ENCODE results near the gene WDFY4. TPM values are rescaled to one million over a fixed set of nuclear protein-coding genes. Genes with fewer than 3 reads are reported as not detected.

WDFY4 gene
- total RNA-seq, 1 donor from 2014 or later = 10.1 TPM

DNA sequence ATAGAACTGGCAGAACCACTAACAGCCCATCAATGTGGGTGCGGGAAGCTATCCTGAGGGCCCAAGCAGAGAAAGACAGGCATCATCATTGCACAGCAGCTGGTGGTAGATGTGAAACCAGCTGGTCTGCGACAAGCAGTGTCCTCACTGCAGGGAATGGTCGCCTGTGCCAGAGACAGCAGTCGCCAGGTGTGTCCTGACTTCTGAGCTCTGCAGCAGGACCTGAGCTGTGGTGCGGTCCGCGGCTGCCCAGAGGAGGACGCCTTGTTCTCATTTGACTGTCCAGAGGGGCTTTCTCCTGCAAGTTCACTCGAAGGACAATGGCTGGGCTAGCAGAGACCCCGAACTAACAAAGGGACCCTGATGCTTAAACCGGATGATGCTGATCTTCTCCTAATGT lies 157.6 kb downstream of the WDFY4 start:
- no peak for DNase-seq (ENCODE audit: low spot score)

DNA sequence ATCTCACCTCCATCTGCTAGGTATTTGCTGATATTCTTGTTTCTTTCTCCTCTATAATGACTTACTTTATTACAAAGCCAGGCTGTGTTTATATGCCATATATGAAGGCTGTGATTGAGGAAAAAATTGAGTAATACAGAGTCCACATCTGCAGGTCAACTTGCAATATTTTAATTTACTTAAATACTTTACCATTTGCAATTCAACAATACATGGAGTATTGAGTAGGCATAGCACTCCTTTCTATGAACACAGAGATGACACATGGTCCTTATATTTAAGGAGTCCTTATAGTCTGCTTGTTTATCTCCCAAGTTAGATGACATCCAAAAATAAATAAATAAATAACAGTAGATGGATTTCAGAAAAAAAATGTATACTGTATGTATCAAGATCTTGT lies 158.5 kb downstream of the WDFY4 start:
- no peak for DNase-seq (ENCODE audit: low spot score)

DNA sequence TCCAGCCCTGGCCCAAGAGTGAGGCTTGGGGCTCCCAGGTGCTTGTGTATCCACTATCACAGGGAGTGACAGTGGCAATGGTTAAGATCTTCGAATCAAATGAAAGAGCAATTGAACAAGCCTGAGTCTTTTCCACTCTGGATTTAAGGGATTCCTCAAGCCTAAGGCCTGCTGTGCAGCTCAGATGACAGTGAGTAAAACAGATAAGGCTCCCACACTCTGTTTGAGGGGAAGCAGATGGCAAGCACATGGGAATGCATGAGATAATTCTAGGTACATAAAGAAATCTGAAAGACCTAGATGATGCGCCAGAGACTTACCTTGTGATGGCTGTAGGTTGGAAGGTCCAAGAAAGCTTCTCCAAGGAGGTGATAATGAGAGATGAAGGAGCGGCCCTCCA lies 159.9 kb downstream of the WDFY4 start:
- DNase-seq (ENCODE audit: low spot score) = no peak

DNA sequence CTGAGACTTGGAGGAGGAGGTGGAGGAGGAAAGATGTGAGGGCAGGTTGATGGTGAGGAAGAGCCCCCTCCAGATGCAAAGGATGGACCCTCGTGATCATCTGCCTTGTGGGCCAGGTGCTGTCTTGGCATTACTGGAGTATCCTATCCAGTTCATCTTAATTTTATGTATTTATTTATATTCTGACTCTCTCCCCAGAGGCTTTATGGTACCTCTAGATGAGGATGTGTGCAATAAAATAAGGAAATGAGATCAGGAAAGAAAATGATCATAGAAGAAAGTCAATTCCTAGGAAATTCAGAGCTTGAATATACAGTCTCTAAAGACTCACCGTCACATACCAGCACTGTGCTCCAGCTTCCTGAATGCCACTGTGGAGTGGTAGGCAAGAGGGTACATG lies 160.8 kb downstream of the WDFY4 start:
- no peak for DNase-seq (ENCODE audit: low spot score)

DNA sequence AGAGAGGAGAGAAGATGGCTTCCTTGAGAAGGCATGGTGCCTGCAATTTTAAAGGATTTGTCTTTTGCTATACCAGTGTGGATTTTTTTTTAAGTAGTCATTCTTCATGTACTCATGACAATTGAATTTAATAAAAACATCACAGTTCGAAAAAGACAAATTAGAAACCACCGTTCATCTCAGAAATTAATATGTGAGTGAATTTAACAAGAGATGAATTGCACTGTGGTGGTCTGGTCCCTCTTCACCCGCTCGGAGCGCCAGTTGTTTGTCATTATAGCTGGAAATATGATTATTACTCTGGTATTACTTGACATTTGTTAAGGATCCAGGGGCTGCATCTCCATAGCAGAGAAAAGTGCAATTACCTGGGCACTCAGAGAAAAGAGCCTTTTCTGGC lies 163.0 kb downstream of the WDFY4 start:
- DNase-seq (ENCODE audit: low spot score) = no peak

DNA sequence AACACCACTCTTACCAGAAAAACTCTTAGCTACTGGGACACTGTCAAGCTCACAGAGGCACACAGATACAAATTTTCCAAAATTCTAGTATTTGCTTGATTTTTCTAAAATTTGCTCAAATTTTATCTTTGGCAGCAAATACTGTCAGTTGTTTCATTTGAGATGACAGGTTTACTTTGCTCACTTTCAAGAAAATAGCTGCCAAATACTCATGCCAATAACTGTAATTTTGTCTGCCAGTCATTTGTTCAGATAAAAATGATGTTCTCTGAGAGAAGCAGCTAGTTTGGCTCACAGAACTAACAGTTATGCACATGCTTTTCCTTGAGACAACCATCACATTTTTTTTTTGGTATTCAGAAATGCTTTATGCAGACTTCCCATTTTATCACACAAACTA lies 172.2 kb downstream of the WDFY4 start:
- DNase-seq (ENCODE audit: low spot score) = no peak

DNA sequence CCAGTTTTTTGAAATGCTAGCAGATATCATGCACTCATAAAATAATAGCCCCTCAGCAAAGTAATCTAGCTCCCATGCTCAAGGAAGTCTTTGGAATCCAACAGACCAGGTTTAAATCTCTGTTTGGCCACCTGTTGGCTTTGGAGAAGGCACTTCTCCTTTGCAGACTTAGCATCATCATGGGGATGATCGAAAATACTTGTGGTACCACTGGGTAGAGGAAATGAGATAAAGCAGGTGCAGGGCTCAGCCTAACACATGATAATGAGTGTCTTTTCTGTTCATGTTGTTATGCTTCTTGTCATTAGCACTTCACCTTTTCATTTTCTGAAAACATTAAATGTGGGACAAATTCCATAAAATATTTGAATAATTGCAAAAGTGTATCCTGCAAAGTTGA lies 187.6 kb downstream of the WDFY4 start:
- no peak for DNase-seq (ENCODE audit: low spot score)

DNA sequence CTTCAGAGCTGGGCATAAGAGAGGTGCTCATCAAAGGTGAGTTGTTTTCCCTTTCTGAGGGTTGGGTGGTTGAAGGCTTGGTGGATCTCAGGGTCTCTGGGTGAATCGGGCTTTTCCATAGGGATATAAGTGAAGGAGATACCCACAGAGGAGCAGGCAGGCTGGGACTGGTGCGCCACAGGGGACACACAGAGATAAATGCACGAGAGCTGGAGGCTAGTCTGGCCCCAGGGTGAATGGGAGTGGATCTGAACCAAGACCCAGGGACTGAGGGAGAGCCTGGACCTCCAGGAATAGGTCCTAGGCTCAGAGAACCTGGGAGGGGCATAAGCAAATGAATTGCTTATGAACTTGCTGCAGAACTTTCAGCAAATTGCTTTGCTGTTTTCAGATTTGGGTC lies 193.4 kb downstream of the WDFY4 start:
- no peak for DNase-seq (ENCODE audit: low spot score)

DNA sequence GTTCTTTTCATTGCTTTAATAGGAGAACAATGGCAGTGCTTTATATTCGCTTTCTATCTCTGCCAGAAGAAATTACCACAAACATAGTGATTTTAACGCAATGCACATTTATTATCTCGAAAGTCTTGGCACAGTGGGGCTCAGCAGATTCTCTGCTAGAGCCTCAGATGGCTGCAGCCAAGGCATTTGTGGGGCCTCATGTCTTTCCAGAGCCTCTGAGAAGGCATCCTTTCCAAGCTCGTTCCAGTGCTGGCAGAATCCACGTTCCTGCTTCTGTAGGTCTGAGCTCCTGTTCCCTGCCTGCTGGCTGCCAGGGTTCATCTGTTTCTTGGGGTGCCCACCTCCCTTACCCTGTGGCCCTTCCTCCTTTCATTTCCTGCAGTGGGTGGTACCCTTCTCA lies 194.8 kb downstream of the WDFY4 start:
- no peak for DNase-seq (ENCODE audit: low spot score)

DNA sequence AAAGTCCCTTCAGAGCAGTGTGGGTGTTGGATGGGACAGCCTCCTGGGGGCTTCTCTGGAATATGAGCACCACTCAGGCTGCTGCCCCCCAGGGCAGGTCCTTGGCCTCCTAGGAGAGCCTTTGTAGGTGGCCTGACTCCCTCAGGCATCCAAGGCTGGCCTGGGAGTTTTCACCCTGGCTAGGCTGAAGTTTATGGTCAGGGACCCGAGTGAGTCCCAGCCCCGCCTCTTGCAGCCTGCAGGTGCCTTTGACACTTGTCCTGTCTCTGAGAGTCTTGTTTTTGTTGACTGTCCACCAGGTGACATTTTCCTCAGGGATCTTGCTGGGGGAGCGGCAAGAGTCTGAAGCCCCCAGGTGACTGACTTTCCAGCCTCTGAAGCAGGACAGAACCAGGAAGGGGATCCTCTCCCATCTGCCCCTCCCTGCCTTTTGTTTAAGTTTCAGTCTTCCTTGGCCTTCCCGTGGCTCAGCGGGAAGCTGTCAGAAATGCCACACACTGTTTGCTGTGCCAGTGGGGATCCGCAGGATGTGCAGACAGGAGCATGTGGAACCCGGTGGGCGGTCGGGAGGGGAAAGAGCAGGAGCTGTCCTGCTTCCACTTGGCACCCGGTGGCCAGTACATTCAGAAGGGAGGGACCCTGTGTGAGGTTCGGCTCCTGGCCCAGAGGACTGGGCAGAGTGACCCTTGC lies 195.5 kb downstream of the WDFY4 start:
- no peak for DNase-seq (ENCODE audit: low spot score)

DNA sequence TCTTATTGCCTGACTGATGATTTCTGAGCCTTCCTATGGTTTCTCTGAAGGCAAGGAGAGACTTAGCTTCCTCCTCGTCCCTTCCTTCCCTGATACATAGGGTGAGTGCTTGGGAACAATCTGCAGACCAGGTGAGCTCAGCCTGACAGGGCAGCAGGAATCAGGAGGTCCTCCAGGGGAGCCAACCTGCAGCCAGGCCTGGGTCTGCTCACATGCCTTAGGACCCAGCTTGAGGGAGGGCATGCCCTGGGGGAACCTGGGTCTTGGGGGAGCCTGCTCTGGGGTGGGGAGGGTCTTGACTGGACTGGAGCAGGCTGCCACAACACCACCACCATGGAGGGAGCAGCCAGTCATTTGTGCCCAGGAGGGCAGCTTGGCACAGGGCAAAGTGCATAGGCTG lies 197.3 kb downstream of the WDFY4 start:
- no peak for DNase-seq (ENCODE audit: low spot score)

DNA sequence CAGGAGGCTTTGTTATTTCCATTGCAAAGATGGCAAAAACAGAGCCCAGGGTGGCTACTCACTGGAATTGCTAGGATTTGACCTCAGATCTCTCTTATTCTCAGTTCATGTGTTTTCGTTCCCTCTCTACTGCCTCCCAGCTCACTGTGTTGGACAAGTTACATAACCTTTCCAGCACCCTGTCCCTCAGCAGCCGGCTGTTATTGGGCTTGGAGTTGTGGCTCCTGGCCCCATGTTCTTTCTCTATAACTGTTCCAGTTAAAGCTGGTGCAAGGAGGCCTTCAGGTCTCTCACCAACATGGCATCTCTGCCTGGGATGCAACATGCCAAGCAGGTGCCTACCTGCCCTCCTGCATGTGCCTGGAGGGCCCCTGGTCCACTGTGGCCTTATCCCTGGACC lies 198.2 kb downstream of the WDFY4 start:
- no peak for DNase-seq (ENCODE audit: low spot score)

DNA sequence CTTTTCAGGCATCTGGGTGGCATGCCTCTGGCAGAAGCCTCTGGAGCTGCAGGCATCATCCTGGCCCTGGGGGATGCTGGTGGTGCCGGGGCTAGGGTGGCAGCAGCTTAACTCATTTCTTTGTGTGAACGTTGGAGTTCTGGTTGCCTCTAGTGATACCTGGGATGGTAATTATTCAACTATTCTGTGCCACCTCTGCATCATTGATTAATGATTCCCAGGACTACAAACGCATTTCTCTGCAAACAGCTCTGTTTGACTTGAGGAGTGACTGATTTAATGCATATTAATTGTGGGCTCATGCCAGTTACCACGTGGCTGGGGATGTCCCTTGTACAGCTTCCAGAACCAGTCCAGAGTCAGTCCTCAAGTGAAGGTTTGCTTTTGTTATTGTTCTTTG lies 199.0 kb downstream of the WDFY4 start:
- DNase-seq (ENCODE audit: low spot score) = no peak

DNA sequence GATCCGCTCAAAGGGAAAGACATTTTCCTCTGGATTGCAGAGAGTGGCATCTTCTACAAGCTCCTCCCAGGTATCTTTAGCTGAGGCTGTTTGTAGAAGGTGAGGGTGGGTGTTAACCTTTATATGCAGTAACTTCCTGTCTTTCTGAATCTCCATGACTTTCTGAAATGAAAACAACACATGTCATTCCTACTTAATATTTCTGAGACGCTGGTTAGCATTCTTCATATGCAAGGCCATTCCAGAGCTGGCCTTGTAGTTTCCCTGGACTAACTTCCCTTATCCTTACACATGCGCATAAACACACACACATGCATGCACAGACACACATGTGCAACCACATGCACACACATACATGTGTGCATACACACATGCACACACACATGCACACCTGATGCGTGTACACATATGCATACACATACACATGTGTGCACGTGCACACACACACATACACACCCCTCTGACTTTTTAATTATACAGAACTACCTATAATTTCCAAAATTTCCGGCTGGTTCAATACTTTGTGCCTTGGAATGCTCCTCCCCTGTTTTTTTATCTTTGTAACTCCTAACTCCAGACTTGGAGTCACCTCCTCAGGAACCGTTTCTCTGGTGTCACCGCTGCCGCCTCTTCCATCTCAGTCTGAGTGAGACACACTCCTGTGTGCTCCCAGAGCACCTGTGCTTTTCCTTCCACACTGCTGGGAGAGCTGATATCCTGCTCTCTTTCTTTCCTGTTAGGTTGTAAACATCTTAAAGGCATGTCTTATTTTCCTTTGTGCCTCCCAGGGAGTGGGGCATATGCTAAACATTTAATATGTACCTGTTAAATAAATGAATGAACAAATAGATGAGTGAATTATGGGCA lies 199.7 kb downstream of the WDFY4 start:
- no peak for DNase-seq (ENCODE audit: low spot score)

DNA sequence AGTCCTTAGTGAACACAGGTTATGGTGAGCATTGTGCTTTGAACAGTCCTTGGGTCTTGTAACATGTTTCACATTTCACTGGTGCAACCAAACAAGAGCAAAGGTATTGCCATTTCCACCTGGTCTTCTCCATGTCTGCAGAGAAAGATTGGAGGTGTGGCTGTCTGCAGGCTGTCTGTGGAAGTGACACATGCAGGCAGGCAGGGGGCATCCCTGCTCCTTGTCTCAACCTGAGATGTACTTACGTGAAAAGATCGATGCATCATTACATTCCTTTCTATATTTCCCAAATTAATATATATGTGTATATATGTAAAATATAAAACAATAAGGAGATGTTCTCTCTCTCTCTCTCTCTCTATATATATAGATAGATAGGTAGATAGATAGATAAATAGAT lies 200.7 kb downstream of the WDFY4 start:
- DNase-seq (ENCODE audit: low spot score) = no peak

DNA sequence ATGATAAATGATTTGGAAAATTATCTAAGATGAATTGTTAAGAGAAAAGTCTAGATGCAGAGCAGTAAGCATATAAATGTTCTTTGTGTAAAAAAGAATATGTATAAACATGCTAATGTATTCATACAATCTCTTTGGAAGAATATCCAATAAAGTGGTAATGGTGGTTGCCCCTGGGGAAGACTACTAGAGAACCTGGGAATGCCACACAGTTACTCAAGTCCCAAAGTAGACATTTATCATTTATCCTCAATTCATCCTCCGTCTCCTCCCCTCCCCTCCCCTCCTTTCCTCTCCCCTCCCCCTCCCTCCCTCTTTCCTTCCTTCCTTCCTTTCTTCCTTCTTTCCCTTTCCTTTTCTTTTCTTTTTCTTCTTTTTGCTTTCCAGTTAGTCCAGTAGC lies 203.3 kb downstream of the WDFY4 start:
- no peak for DNase-seq (ENCODE audit: low spot score)

DNA sequence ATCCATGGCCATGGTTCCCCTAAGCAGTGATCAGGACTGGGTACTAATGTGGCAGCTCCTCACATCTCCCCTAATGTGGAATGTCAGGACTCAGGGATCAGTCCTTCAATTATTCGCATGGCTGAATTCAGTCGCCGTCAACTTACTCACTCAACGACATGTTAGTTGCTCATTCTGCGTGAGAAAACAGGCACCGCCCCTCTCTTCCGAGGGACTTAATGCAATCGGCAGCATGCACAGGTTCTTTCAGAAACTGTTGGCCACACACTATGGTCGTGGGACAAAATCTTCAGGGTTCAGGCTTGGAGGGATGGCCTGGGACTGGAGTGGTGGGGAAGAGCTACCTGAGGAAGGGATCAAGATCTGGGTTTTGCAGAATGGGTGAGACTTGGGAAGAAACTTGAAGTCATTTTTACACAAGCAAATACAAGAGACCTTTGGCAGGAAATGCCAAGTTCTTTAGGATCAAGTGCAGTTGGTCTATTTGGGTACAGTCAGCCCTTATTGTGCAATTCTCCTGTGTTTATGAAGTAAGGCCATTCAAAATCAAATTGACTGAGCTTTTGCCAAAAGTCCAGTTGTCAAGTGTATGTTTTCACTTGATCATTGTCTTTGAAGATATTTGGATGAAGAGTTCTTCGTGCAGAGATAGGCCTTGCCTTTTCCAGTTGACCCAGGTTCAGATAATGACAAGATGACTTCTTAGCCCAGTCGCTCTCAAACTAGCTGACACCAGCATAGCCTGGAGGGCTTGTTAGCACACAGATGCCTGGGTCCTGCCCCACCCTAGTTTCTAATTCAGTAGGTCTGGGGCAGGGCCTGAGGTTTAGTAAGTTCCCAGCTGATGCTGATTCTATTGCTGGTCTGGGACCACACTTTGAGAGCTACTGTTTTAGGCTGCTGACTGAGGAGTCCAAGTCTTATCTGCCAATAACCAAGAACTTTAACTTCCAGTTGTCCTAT lies 206.5 kb downstream of the WDFY4 start:
- DNase-seq (ENCODE audit: low spot score) = no peak

DNA sequence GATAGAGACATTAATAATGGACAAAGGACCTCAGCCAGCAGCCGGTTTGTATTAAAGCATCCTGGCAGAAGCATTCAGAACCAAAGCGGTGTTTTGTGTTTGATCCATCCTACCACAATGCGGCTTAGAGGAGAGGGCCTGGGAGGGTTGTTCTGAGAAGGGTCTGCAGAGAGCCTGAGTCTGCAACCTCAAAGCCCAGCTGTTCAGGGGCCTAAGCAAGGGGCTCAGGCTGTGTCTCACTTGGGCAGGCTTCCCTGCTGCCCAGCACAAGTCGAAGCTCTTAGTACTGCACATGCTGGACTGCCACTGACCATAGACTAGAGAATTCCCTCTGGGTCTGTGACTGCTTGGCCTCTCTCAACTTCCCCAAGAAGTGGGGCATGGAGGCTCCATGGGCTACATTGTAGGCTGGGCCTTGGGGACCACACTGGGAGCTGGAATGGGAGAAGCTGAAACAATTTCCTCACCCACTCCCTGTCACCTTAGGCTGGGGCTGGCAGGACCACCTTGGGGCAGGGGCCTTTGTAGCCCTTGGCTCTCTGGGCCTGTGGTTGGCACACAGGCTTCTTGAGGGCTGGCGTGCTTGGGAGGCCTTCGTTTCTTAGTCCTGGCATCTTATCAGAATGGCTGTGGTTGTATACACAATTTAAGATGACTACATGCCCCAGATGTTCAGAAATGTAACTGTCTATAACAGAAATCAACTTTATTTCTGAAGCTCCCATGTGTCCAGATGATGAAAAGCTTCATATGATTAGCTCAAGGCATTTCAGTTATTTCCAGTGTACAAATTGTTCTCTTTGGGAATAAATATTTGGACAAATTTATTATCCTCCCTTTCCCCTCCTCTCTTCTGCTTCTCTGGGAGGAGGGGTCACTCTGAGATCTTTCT lies 210.5 kb downstream of the WDFY4 start:
- no peak for DNase-seq (ENCODE audit: low spot score)

DNA sequence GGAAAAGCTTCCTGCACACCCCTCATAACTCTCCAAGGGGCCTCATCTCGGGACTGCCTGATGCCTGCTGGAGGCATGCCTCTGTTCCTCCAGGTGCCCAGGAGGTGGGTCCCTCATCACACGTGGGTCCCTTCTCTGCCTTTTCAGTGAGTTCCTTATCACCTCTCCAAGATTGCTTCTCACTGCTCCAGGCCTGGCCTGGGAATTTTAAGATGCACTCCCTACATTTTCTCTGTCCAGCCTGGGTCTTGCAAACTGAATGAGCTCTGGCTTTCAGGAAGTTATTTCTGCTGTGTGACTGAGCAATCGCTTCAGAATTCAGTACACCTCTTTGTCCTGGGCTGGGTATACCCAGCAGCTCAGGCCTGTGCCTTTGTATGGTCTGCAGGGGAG lies 211.1 kb downstream of the WDFY4 start:
- no peak for DNase-seq (ENCODE audit: low spot score)

DNA sequence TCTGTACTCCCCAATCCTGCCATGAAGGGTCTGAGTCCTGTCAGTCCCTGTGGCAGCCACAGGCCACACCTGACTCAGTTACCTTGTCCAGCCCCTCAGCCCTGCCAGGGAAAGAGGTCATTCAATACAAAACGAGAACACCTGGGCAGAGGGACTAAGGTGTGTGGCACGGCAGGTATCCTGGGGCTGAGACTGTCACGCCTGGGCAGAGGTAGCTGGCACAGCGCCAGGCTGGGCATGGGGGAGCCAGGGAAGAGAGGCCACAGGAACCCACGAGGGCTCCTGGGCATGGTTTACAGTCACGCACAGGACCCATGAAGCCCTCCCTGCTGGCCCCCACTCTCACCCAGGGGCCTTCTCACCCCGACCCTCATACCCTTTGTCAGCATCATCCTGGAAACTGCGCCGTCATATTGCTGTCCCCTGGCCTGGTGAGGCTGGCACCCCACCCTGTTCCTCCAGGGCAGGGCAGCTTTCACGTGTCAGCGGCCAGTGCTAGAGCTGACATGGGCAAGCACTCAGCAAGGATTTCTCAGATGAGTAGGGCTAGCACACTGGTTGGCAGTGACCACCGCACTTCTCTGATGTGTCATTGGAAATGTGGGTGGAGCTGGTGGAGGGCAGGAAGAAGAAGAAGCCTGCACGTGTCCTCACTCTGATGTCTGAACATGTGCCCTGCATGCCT lies 212.2 kb downstream of the WDFY4 start:
- DNase-seq (ENCODE audit: low spot score) = no peak

Data from mesenteric fat pad (tissue), 1 donor.